HG03575 (cell line): ENCODE data around the gene UBE2H.
"Not testable (repeated sequence)": the region's sequence is repeated elsewhere in the genome, so short reads cannot be mapped to it uniquely, and the experiment has no call there.

Source experiments
- ATAC-seq: cut with Tn5 transposase; IDR thresholded peaks from one replicate; pipeline ENCODE4 v1.9.1; 2021; ENCODE audit not compliant: unreplicated experiment, insufficient number of reproducible peaks, low FRiP score; ENCODE audit errors: extremely low read depth

UBE2H gene

GRCh38 chr7:129917934-129918333 lies 34.8 kb downstream of the UBE2H start:
- ATAC-seq: no peak

GRCh38 chr7:129914536-129915272 lies 38.1 kb downstream of the UBE2H start:
- ATAC-seq: no peak

- no peak for ATAC-seq
Measured at GRCh38 chr7:129913428-129913827, 39.3 kb downstream of the UBE2H start.

GRCh38 chr7:129911790-129912189 lies 41.0 kb downstream of the UBE2H start:
- no peak for ATAC-seq

- no peak for ATAC-seq
Measured at GRCh38 chr7:129909669-129910068, 43.1 kb downstream of the UBE2H start.

- no peak for ATAC-seq
Measured at GRCh38 chr7:129908181-129908580, 44.6 kb downstream of the UBE2H start.

GRCh38 chr7:129907122-129907736 lies 45.5 kb downstream of the UBE2H start:
- no peak for ATAC-seq

GRCh38 chr7:129906700-129907099 lies 46.1 kb downstream of the UBE2H start:
- ATAC-seq: no peak

- ATAC-seq: no peak
Measured at GRCh38 chr7:129903935-129904334, 48.8 kb downstream of the UBE2H start.

- ATAC-seq: no peak
Measured at GRCh38 chr7:129902788-129903422, 49.9 kb downstream of the UBE2H start.

- ATAC-seq: no peak
Measured at GRCh38 chr7:129898502-129899160, 54.1 kb downstream of the UBE2H start.

GRCh38 chr7:129898007-129898406 lies 54.8 kb downstream of the UBE2H start:
- ATAC-seq: no peak

GRCh38 chr7:129896568-129897382 lies 56.0 kb downstream of the UBE2H start:
- ATAC-seq: no peak

GRCh38 chr7:129894184-129894583 lies 58.6 kb downstream of the UBE2H start:
- not testable (repeated sequence) for ATAC-seq

- no peak for ATAC-seq
Measured at GRCh38 chr7:129890090-129890489, 62.7 kb downstream of the UBE2H start.

- no peak for ATAC-seq
Measured at GRCh38 chr7:129889133-129889844, 63.5 kb downstream of the UBE2H start.

- no peak for ATAC-seq
Measured at GRCh38 chr7:129887865-129888264, 64.9 kb downstream of the UBE2H start.

- ATAC-seq: no peak
Measured at GRCh38 chr7:129886818-129887186, 66.0 kb downstream of the UBE2H start.
